ENCODE data around the gene MMP26. TPM values are rescaled to one million over a fixed set of nuclear protein-coding genes. Genes with fewer than 3 reads are reported as not detected.

The MMP26 gene
- total RNA-seq, 1 donor: not detected

DNA sequence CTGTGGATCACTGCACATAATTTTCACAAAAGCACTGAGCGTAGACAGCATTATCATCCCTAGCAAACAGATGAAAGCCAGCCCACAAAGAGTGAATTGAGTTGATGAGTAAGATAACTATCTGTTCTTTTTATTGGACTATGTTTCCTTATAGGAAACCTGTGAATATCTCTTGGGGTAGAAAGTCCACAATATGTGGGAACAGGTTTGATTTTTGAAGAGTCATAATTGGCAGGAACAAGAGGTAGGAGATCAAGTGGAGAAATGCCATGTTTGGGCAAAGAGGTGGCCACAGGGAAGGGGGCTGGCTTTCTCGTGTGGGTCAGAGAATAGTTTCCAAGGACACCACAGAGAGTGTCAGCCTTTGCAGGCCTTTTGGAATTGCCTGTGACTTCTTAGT lies 30.8 kb upstream of the MMP26 start:
- Histone ChIP-seq H3K9me3 (ENCODE audit: low read depth, low read length) (no peaks in the 10 kb centered on the region), H3K27me3 (ENCODE audit: insufficient read depth, low read length) (no peaks in the 10 kb centered on the region), H4K20me1 (ENCODE audit: insufficient read depth, low read length) (no peaks in the 10 kb centered on the region), H3K4me1 (ENCODE audit: insufficient read depth, low read length) (no peaks in the 10 kb centered on the region), H3K79me2 (ENCODE audit: insufficient read depth, low read length) (no peaks in the 10 kb centered on the region), H3K4me3 (ENCODE audit: insufficient read depth, low read length) (no peak overlapping the region), H2AFZ (ENCODE audit: low read length) (no peak overlapping the region), H3K4me2 (ENCODE audit: insufficient read depth, low read length) (no peak overlapping the region), H3K36me3 (ENCODE audit: insufficient read depth, low read length) (no peaks in the 10 kb centered on the region), H3K27ac (ENCODE audit: low read depth, low read length) (no peak overlapping the region)
- no peak for DNase-seq (ENCODE audit: insufficient read length, low spot score, missing footprints)
- TF ChIP-seq CTCF (IDR thresholded peaks at IDR 0.05; ENCODE audit: extremely low read depth, low read depth, low read length): no peak

- no peaks in the 10 kb centered on the region for H3K27me3 ChIP-seq (ENCODE audit: insufficient read depth, low read length)
- H3K9me3 ChIP-seq (ENCODE audit: low read depth, low read length): no peaks in the 10 kb centered on the region
- no peak for TF ChIP-seq CTCF (IDR thresholded peaks at IDR 0.05; ENCODE audit: extremely low read depth, low read depth, low read length)
- no peak overlapping the region for H3K27ac ChIP-seq (ENCODE audit: low read depth, low read length)
- no peak overlapping the region for H3K4me3 ChIP-seq (ENCODE audit: insufficient read depth, low read length)
- H3K79me2 ChIP-seq (ENCODE audit: insufficient read depth, low read length): no peaks in the 10 kb centered on the region
- H4K20me1 ChIP-seq (ENCODE audit: insufficient read depth, low read length): no peaks in the 10 kb centered on the region
- H3K36me3 ChIP-seq (ENCODE audit: insufficient read depth, low read length): no peaks in the 10 kb centered on the region
- H2AFZ ChIP-seq (ENCODE audit: low read length): no peak overlapping the region
- H3K4me2 ChIP-seq (ENCODE audit: insufficient read depth, low read length): no peak overlapping the region
- H3K4me1 ChIP-seq (ENCODE audit: insufficient read depth, low read length): no peaks in the 10 kb centered on the region
- no peak for DNase-seq (ENCODE audit: insufficient read length, low spot score, missing footprints)
These were observed 26.6 kb upstream of the MMP26 start for GRCh38 chr11:4677948-4678347.

DNA sequence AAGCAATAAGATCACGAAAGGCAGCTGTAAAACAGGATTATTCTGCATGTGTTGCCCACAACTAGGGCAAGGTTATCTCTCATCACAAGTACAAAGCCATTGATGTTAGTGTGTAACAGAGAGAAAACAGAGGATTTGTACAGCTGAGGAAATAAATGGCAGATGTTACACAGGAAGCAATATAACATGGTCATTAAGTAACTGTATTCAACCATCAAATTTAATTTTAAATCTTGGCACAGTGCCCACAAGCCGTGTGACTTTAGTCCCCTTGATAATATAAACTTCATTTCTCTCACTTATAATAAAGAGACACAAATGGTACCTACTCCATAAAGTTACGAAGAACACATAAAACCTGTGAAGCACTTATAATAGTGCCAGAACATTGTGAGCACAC lies 24.2 kb upstream of the MMP26 start:
- Histone ChIP-seq H3K79me2 (ENCODE audit: insufficient read depth, low read length) (no peaks in the 10 kb centered on the region), H3K4me1 (ENCODE audit: insufficient read depth, low read length) (no peaks in the 10 kb centered on the region), H4K20me1 (ENCODE audit: insufficient read depth, low read length) (no peaks in the 10 kb centered on the region), H3K36me3 (ENCODE audit: insufficient read depth, low read length) (no peaks in the 10 kb centered on the region), H3K27ac (ENCODE audit: low read depth, low read length) (no peak overlapping the region), H3K9me3 (ENCODE audit: low read depth, low read length) (no peaks in the 10 kb centered on the region), H3K4me2 (ENCODE audit: insufficient read depth, low read length) (no peak overlapping the region), H2AFZ (ENCODE audit: low read length) (no peak overlapping the region), H3K27me3 (ENCODE audit: insufficient read depth, low read length) (no peaks in the 10 kb centered on the region), H3K4me3 (ENCODE audit: insufficient read depth, low read length) (no peak overlapping the region)
- DNase-seq (ENCODE audit: insufficient read length, low spot score, missing footprints): no peak
- TF ChIP-seq CTCF (IDR thresholded peaks at IDR 0.05; ENCODE audit: extremely low read depth, low read depth, low read length): no peak

- Histone ChIP-seq H3K79me2 (ENCODE audit: insufficient read depth, low read length) (no peaks in the 10 kb centered on the region), H3K27me3 (ENCODE audit: insufficient read depth, low read length) (no peaks in the 10 kb centered on the region), H3K4me2 (ENCODE audit: insufficient read depth, low read length) (no peak overlapping the region), H3K9me3 (ENCODE audit: low read depth, low read length) (no peaks in the 10 kb centered on the region), H3K4me3 (ENCODE audit: insufficient read depth, low read length) (no peak overlapping the region), H3K4me1 (ENCODE audit: insufficient read depth, low read length) (no peaks in the 10 kb centered on the region), H3K27ac (ENCODE audit: low read depth, low read length) (no peak overlapping the region), H2AFZ (ENCODE audit: low read length) (no peak overlapping the region), H3K36me3 (ENCODE audit: insufficient read depth, low read length) (no peaks in the 10 kb centered on the region), H4K20me1 (ENCODE audit: insufficient read depth, low read length) (no peaks in the 10 kb centered on the region)
- TF ChIP-seq CTCF (IDR thresholded peaks at IDR 0.05; ENCODE audit: extremely low read depth, low read depth, low read length): no peak
- DNase-seq (ENCODE audit: insufficient read length, low spot score, missing footprints): no peak
These were observed 21.8 kb upstream of the MMP26 start for GRCh38 chr11:4682623-4683419.

Measured in osteoblast (primary cell).